ENCODE results near the gene WBP1L.
"Not testable (repeated sequence)": the region's sequence is repeated elsewhere in the genome, so short reads cannot be mapped to it uniquely, and the experiment has no call there.

The WBP1L gene

DNA sequence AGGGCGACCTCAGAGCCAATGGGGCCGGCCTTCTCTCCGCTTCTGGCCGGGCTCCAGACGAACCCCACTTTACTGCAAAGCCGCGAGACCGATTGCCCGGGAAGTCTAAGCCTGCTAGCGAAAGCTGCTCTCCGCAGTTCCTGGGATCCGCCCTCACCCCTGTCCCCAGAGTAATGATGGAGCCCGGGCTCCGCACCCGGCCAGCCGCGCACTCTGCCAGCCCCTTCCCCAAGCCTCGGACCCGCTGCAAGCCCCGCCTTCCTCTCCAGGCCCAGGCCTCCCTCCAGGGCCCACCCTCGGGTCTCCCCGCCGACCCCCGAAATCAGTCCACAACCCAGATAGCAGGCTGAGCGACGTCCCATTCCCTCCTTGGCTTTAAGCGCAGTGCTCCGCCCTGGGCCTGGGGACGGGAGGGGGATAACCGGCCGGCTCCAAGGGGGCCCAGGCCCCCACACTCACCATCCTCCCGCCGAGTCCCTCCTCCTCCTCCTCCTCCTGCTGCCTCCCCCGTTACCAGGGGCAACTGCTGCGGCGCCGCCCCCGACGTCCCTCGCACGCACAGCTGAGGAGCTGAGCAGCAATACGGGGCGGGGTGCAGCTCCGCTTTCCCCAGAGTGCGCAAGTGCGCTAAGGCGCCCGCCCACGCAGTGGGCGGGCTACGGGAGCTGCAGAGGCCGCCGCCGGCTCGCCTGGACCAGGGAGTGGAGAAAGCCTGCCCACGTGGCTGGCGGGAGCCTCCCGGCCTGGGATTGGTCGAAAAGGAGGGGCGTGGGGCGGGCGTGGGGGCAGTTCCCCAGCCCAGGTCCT is 29.7 kb upstream of the WBP1L start, which contains the start of gene ARL3:
Gene ARL3, minus strand, starts transcription at position 584 of the 807 bp plus-strand sequence. Its CDS starts 122 bp downstream, at position 462.
- Histone ChIP-seq H3K4me1 (ENCODE audit: control insufficient read depth, low read length) (peaks cover 55% of the 10 kb centered on the region), H3K27me3 (ENCODE audit: control insufficient read depth, low read length) (no peaks in the 10 kb centered on the region), H3K79me2 (ENCODE audit: control insufficient read depth, low read length) (peaks cover 92% of the 10 kb centered on the region), H3K36me3 (ENCODE audit: control insufficient read depth, low read length) (peaks cover 30% of the 10 kb centered on the region), H3K9me3 (ENCODE audit: control insufficient read depth, insufficient read depth, low read length) (no peaks in the 10 kb centered on the region), H3K4me2 (ENCODE audit: low read length) (peak within 1 kb of the TSS; percentile 94), H3K27ac (ENCODE audit: low read depth, low read length) (peak within 1 kb of the TSS; percentile 88), H3K4me3 (ENCODE audit: low read length) (peak within 1 kb of the TSS; percentile 77), H3K9me2 (replicated peaks; ENCODE audit: control insufficient read depth, low read length) (no peaks in the 10 kb centered on the region), H4K20me1 (ENCODE audit: control insufficient read depth, insufficient read depth, low read depth, low read length) (no peaks in the 10 kb centered on the region), H3F3A (ENCODE audit: control insufficient read depth, insufficient read depth) (peaks cover 13% of the 10 kb centered on the region)
- TF ChIP-seq, protein P1, sequence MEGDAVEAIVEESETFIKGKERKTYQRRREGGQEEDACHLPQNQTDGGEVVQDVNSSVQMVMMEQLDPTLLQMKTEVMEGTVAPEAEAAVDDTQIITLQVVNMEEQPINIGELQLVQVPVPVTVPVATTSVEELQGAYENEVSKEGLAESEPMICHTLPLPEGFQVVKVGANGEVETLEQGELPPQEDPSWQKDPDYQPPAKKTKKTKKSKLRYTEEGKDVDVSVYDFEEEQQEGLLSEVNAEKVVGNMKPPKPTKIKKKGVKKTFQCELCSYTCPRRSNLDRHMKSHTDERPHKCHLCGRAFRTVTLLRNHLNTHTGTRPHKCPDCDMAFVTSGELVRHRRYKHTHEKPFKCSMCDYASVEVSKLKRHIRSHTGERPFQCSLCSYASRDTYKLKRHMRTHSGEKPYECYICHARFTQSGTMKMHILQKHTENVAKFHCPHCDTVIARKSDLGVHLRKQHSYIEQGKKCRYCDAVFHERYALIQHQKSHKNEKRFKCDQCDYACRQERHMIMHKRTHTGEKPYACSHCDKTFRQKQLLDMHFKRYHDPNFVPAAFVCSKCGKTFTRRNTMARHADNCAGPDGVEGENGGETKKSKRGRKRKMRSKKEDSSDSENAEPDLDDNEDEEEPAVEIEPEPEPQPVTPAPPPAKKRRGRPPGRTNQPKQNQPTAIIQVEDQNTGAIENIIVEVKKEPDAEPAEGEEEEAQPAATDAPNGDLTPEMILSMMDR (IDR thresholded peaks at IDR 0.05; ENCODE audit: low read depth, low read length, poor library complexity, severe bottlenecking), result peak; percentile 52
- no peak for TF ChIP-seq EZH2phosphoT487 (IDR thresholded peaks at IDR 0.05; ENCODE audit: borderline replicate concordance, low read length)

DNA sequence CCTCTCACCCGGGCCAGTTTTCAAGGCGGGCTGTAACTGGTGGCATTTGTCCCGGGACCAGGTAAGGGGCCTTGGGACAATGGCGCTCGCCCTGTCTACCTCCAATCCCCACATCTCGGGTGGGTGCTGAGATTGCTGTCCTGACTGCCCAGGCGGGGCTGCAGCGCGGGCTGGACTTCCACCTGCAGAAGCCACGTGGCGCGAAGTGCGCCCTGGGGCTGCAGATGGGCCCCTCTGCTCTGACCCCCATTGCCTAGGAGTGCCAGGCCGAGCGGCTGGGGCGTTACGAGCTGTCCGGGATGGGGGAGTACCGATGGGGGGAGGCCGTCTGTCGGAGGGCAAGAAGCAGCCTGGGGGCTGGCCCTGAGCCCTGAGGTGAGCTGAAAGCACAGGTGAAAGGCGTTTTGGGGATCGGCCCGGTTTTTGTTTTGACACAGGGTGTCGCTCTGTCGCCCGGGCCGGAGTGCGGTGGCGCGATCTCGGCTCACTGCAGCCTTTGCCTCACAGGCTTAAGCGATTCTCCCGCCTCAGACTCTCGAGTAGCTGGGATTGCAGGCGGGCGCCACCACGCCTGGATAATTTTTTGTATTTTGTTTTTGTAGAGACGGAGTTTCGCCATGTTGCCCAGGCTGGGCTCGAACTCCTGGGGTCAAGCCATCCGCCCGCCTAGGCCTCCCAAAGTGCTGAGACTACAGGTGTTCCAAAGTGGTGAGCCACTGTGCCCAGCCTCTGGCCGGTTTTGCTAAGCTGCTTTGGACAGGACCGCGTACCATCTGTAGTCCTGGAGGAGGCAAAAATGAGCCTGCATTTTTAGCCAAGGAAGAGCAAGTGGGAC is 28.9 kb upstream of the WBP1L start, which contains the start of gene SFXN2:
Gene SFXN2, plus strand, starts transcription at position 16 of the 835 bp plus-strand sequence. CDS start 12,001 bp downstream, outside the sequence.
- TF ChIP-seq EZH2phosphoT487 (IDR thresholded peaks at IDR 0.05; ENCODE audit: borderline replicate concordance, low read length), result no peak
- TF ChIP-seq, protein P1 (IDR thresholded peaks at IDR 0.05; ENCODE audit: low read depth, low read length, poor library complexity, severe bottlenecking), result peak; percentile 69
- peak within 1 kb of the TSS; percentile 94 for H3K4me2 ChIP-seq (ENCODE audit: low read length)
- H3K9me2 ChIP-seq (replicated peaks; ENCODE audit: control insufficient read depth, low read length), result no peaks in the 10 kb centered on the region
- H3K27ac ChIP-seq (ENCODE audit: low read depth, low read length), result peak within 1 kb of the TSS; percentile 88
- H3K79me2 ChIP-seq (ENCODE audit: control insufficient read depth, low read length), result peaks cover 92% of the 10 kb centered on the region
- peaks cover 13% of the 10 kb centered on the region for H3F3A ChIP-seq (ENCODE audit: control insufficient read depth, insufficient read depth)
- H3K4me1 ChIP-seq (ENCODE audit: control insufficient read depth, low read length), result peaks cover 55% of the 10 kb centered on the region
- H4K20me1 ChIP-seq (ENCODE audit: control insufficient read depth, insufficient read depth, low read depth, low read length), result no peaks in the 10 kb centered on the region
- H3K27me3 ChIP-seq (ENCODE audit: control insufficient read depth, low read length), result no peaks in the 10 kb centered on the region
- no peaks in the 10 kb centered on the region for H3K9me3 ChIP-seq (ENCODE audit: control insufficient read depth, insufficient read depth, low read length)
- peaks cover 37% of the 10 kb centered on the region for H3K36me3 ChIP-seq (ENCODE audit: control insufficient read depth, low read length)
- peak within 1 kb of the TSS; percentile 77 for H3K4me3 ChIP-seq (ENCODE audit: low read length)

DNA sequence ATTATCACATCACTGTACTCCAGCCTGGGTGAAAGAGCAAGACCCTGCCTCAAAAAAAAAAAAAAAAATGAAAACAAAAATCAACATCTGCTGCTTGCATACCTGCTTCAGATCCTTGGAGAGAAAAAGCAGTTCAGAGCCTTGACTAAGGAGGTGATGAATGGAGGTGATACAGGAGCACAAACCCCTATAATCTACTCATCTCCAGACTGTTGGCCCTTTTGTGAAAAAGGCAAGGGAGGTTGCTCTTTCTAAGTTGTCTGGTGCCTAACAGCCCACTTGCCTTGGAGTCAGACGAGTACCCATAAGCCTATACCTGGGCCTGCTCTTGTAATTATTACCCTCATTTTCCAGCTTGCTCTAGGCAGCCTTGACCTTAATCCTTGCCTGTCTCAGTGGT is 27.9 kb upstream of the WBP1L start:
- Histone ChIP-seq H3K4me2 (ENCODE audit: low read length) (peak overlapping the region; percentile 94), H3K27ac (ENCODE audit: low read depth, low read length) (no peak overlapping the region), H3K4me3 (ENCODE audit: low read length) (peak overlapping the region; percentile 77)

DNA sequence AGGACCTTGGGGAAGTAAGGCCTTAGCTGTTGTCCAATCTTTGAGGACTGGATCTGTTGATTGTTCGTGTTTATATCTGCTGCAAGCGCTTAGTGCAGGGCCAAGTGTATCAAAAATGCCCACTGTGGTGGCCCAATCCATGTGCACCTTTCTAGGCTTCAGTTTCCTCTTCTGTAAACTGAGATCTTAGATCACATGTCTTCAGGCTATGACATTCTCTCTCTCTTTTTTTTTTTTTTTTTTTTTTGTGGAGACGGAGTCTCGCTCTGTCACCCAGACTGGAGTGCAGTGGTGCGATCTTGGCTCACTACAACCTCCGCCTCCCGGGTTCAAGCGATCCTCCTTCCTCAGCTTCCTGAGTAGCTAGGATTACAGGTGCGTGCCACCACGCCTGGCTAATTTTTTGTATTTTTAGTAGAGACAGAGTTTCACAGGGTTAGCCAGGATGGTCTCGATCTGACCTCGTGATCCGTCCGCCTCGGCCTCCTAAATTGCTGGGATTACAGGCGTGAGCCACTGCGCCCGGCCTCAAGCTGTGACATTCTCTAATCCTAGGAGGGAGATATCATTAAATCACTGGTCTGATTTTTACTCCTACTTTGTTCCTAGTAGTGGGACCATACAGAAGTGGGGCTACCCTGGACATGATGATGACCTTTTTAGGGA is 26.7 kb upstream of the WBP1L start:
- H3K27ac ChIP-seq (ENCODE audit: low read depth, low read length); H3K9me3 ChIP-seq (ENCODE audit: control insufficient read depth, insufficient read depth, low read length); H4K20me1 ChIP-seq (ENCODE audit: control insufficient read depth, insufficient read depth, low read depth, low read length); H3K4me3 ChIP-seq (ENCODE audit: low read length); H3K27me3 ChIP-seq (ENCODE audit: control insufficient read depth, low read length); H3F3A ChIP-seq (ENCODE audit: control insufficient read depth, insufficient read depth); H3K9me2 ChIP-seq (replicated peaks; ENCODE audit: control insufficient read depth, low read length): not testable (repeated sequence)
- H3K4me2 ChIP-seq (ENCODE audit: low read length), result peak overlapping the region; percentile 94
- H3K79me2 ChIP-seq (ENCODE audit: control insufficient read depth, low read length), result peaks cover 93% of the 10 kb centered on the region
- peaks cover 50% of the 10 kb centered on the region for H3K36me3 ChIP-seq (ENCODE audit: control insufficient read depth, low read length)
- H3K4me1 ChIP-seq (ENCODE audit: control insufficient read depth, low read length), result peaks cover 37% of the 10 kb centered on the region

More for the DNA sequence above, 27.9 kb upstream of the WBP1L start:
- Histone ChIP-seq H3K27me3 (ENCODE audit: control insufficient read depth, low read length) (no peaks in the 10 kb centered on the region), H3K79me2 (ENCODE audit: control insufficient read depth, low read length) (peaks cover 92% of the 10 kb centered on the region), H4K20me1 (ENCODE audit: control insufficient read depth, insufficient read depth, low read depth, low read length) (0 out of 2 replicates have a peak, but pooled peaks cover 3% of the 10 kb centered on the region), H3K36me3 (ENCODE audit: control insufficient read depth, low read length) (peaks cover 45% of the 10 kb centered on the region), H3F3A (ENCODE audit: control insufficient read depth, insufficient read depth) (peaks cover 9% of the 10 kb centered on the region), H3K9me2 (replicated peaks; ENCODE audit: control insufficient read depth, low read length) (no peaks in the 10 kb centered on the region), H3K9me3 (ENCODE audit: control insufficient read depth, insufficient read depth, low read length) (no peaks in the 10 kb centered on the region), H3K4me1 (ENCODE audit: control insufficient read depth, low read length) (peaks cover 45% of the 10 kb centered on the region)
- TF ChIP-seq EZH2phosphoT487 (IDR thresholded peaks at IDR 0.05; ENCODE audit: borderline replicate concordance, low read length), result no peak
- TF ChIP-seq, protein P1 (IDR thresholded peaks at IDR 0.05; ENCODE audit: low read depth, low read length, poor library complexity, severe bottlenecking), result no peak

Data from DOHH2 (cell line).